Esophagus mucosa (tissue), 1 donor: Measurements from ENCODE around the gene SYMPK. TPM values are rescaled to one million over a fixed set of nuclear protein-coding genes. Genes with fewer than 3 reads are reported as not detected.

Experiments
- ATAC-seq: fragments of 200-7000 bp; cut with Tn5 transposase; one replicate; pipeline ENCODE4 v1.9.1; 2020
- total RNA-seq: library from RNA; stranded (reverse); gene quantifications from one replicate; pipeline ENCODE4 v1.2.4, GENCODE V29; 2023
- donor health status: DM: yes; HTN: yes; CAD: no.

SYMPK gene
- total RNA-seq, 1 donor from 2014 or later = 42.9 TPM

DNA sequence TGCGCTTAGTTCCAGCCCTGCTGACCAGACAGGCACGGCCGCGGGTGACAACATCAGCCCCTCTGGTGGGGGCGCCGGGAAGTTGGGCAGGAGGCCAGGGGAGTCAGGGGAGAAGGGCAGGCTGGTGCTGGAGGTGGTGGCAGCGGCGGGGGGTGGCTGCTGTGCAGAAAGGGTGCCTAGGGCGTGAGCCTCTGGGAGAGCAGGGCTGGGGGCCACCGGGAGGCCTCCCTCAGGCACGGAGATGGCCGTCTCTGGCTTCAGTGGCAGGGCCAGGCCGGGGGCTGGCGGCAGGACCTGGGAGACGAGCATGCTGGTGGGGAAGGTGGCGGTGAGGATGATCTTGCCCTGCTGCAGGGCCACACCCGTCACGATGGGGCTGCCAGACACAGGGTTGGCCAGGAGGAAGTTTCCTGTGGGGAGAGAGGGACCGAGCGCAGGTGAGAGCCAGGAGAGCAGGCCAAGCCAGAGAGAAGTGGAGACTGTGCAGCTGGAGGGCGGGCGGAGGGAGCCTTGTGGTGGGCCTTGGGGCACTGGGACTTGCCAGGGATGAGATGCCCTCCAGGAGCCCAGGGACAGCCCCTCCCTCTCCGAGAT is 97.1 kb downstream of the SYMPK start:
- no peak for ATAC-seq

Other genes with a start within 250 kb of the SYMPK start
- gene EML2, start 223.8 kb downstream of the SYMPK start, total RNA-seq = 85.4 TPM
- 0.16 TPM for gene GIPR, start 194.9 kb downstream of the SYMPK start, total RNA-seq
- gene SNRPD2, start 171.2 kb downstream of the SYMPK start, total RNA-seq = 387 TPM
- 5.7 TPM for gene QPCTL, start 170.5 kb downstream of the SYMPK start, total RNA-seq
- 30.3 TPM for gene FBXO46, start 132.3 kb downstream of the SYMPK start, total RNA-seq
- gene MEIOSIN, start 129.7 kb downstream of the SYMPK start, total RNA-seq = not detected
- gene SIX5, start 93.9 kb downstream of the SYMPK start, total RNA-seq = 8.8 TPM
- gene DMPK, start 80.7 kb downstream of the SYMPK start, total RNA-seq = 15.5 TPM
- 17.4 TPM for gene DMWD, start 70.3 kb downstream of the SYMPK start, total RNA-seq
- gene RSPH6A, start 47.8 kb downstream of the SYMPK start, total RNA-seq = 0.12 TPM
- gene FOXA3, start 1.2 kb upstream of the SYMPK start, total RNA-seq = not detected
- gene IRF2BP1, start 23.0 kb upstream of the SYMPK start, total RNA-seq = 10.0 TPM
- 3.7 TPM for gene MYPOP, start 39.5 kb upstream of the SYMPK start, total RNA-seq
- gene NANOS2, start 51.6 kb upstream of the SYMPK start, total RNA-seq = not detected
- gene NOVA2, start 110.7 kb upstream of the SYMPK start, total RNA-seq = 0.40 TPM
- gene CCDC61, start 132.3 kb upstream of the SYMPK start, total RNA-seq = 9.1 TPM
- not detected for gene PGLYRP1, start 159.9 kb upstream of the SYMPK start, total RNA-seq
- 0.24 TPM for gene IGFL4, start 177.9 kb upstream of the SYMPK start, total RNA-seq